GM21447 (cell line): ENCODE measurements around the gene GCH1.
A peak's percentile ranks its signal among the peaks of the same experiment; 100 is the strongest.
"Not testable (repeated sequence)": the region's sequence is repeated elsewhere in the genome, so short reads cannot be mapped to it uniquely, and the experiment has no call there.

Source experiments
- ATAC-seq: cut with Tn5 transposase; IDR thresholded peaks from one replicate; pipeline ENCODE4 v1.9.1; 2021; ENCODE audit not compliant: unreplicated experiment

Gene GCH1

DNA sequence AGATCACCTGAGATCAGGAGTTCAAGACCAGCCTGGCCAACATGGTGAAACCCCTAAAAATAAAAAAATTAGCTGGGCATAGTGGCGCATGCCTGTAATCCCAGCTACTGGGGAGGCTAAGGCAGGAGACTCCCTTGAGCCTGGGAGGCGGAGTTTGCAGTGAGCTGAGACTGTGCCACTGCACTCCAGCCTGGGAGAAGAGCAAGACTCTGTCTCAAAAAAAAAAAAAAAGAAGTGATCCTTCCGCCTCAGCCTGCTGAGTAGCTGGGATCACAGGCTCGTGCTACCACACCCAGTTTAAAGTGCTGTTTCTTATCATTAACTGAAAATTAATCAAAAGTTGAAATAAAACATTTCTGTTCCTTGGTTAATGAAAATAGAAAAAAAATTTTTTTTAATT lies 6.3 kb upstream of the GCH1 start:
- ATAC-seq, result not testable (repeated sequence)

DNA sequence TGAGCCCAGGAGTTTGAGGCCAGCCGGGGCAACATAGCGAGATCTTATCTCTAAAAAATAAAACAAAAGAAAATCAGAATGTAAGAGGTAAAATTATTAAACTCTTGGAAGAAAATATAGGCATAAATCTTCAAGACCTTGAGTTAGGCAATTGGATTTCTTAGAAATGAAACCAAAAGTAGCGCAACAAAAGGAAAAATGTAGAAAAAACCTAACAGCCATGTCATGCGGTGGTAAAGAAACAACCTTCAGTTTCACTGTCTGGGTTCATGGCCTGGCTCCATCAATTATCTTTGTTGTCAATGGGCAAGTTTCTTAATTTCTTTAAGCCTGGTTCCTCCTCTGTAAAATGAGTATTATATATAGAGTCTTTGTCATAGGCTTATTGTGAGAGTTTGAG lies 5.6 kb upstream of the GCH1 start:
- no peak for ATAC-seq

DNA sequence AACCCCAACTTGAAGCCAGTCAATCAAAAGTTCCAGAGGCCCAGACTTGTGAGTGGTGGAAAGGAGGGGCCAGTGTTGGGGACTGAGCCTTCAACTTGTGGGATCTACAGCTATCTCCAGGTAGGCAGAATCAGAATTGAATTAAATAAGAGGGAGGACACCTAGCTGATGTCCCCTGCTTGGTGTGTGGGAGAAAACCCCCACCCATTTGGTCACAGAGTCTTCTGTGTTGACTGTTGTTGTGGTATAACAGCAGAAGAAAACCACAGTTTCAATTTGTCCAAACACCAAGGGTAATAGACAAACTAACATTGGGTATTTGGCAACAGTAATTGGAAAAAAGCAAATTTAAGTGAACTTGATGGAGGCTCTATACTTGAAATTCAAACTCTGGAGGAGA lies 3.4 kb upstream of the GCH1 start:
- no peak for ATAC-seq

DNA sequence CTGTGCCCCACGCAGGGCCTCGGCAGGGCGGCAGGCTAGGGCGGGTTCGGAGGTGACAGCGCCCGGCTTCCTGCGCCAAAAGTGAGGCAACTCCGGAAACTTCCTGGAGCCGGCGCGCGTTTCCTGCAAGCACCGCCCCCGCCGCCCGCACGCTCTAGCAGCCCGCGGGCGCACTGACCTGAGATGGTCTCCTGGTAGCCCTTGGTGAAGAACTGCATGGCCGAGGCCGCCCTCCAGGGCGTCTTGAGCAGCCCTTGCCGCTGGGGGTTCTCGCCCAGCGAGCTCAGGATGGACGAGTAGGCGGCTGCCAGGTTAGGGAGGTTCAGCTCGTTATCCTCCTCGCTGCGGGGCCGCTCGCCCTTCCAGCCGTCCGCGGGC lies 494 bp downstream of the GCH1 start:
- ATAC-seq, result peak; percentile 46

DNA sequence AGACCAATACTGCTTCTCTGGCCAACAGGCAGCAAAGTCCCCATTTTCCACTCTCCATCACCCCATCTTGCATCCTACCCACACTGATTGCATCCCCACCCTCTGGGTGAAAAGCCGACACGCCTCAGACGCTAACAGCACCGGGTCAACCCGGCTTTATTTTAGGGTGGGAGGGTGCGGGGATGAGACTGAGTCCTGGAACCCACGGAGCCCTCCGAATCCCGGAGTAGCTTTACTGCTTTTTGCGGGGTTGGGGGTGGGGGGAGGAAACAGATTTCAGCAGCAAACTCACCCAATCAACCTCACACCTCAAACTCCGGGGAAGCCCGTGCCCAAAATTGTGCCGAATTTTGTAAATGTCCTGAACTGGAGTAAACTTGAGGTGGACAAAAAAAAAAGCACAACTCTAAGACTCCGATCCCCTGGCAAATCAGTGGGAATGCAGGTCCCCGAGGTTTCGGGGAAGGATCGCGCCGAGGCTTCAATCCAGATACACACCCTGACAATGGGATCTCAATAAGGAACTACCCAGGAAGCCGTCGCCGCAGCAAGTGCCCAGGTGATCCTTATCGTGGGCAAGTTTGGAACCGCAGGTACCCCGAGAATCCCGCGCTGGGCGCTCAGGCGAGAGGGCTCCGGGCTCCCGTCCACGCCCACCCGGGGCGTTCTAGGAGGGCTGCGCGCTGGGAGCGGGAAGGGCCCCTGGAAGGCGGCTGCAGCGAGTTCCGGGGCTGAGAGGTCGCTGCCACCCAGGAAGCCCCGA lies 1.1 kb downstream of the GCH1 start:
- ATAC-seq, result peak; percentile 15

DNA sequence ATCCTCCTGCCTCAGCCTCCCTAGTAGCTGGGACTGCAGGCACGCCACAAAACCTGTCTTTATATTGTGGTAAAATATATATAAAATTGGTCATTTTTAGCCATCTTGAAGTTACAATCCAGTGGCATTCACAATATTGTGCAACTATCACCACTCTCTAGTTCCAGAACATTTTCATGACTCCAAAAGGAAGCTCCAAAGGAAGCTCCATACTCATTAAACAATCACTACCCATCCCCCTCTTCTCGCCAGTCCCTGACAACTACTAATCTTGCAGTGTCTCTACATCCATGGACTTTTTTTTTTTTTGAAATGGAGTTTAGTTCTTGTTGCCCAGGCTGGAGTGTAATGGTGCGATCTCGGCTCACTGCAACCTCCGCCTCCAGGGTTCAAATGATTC lies 3.1 kb downstream of the GCH1 start:
- ATAC-seq, result no peak

DNA sequence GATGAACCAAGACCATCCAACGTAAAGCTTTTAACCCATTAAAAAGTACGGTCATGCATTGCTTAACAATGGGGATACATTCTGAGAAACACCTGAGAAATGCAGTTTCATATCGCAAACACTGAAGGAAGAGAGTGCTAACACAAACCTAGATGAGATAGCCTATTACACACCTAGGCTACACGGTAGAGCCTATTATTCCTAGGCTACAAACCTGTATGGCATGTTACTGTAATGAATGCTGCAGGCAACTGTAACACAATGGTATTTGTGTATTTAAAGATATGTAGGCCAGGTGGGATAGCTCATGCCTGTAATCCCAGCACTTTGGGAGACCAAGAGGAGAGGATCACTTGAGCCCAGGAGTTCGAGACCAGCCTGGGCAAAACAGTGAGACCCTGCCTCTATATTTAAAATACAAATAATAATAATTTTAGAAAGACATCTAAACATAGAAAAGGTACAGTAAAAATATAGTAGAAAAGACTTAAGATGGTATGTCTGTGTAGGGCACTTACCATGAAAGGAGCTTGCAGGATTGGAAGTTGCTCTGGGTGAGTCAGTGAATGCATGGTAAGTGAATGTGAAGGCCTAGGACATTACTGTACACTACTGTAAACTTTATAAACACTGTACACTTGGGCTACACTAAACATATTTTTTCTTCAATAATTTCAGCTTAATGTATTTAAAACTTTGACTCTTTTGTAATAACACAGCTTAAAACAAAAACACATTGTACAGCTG lies 4.6 kb downstream of the GCH1 start:
- ATAC-seq, result not testable (repeated sequence)

DNA sequence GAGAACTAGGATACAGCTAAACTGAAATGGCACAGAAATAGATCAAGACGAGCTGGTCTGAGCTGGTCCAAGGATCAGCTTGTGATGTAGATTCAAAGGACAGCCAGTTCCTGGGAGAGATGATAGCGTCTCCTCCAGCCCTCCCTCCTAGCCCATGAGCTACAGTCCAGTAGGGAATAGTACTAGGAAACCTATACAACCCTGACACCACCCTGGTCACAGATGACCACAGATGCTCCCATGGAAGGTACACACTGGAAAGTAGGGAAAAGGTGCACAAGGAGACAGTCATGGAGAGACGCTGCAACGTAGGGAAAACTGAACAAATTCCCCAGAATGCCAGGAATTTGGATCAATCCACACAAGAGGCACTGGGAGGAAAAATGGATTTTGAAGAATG lies 6.9 kb downstream of the GCH1 start:
- ATAC-seq, result no peak

DNA sequence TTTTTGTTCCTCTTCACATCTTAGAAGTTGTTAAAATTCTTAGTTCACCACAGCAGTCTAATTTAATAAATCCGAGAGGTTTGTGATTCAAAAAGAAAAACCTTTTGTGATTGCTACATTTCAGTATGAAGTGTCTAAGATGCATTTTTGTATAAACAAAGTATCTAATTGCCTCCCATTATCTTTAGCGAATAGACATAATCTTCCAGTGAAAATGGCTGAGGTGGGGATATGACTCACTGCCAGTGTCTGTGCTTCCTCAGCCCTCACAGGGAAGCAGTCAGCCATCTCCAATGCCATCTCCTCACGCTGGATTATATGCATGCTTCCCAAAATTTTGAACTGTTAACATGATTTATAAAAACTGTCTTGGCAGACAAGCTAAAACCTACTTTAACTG lies 7.6 kb downstream of the GCH1 start:
- no peak for ATAC-seq

DNA sequence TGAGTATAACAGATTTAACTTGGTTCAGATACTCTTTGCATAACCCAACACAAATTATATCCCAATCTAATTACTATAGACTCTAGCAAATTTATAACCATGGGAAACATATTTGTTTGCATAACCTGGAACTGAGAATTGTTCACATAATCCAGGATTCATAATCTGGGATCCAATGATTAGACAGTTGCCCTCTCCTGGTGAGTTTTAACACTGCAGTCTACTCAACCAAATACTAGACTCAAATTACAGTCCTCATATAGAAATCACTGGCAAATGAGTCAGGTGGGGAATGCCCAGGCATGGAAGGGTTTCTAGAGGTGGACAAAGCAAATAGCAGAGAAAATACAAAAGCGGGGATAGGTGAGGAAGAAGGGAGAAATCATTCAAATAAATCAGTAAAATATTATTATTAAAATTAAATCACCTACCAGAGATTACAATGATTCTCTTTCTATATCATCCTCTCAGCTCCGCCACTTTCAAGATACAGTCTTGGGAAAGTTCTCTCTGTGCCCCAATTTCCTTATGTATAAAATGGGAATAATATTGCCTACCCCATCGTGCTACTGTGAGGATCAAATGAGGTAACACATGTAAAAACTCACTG lies 9.4 kb downstream of the GCH1 start:
- ATAC-seq, result no peak

DNA sequence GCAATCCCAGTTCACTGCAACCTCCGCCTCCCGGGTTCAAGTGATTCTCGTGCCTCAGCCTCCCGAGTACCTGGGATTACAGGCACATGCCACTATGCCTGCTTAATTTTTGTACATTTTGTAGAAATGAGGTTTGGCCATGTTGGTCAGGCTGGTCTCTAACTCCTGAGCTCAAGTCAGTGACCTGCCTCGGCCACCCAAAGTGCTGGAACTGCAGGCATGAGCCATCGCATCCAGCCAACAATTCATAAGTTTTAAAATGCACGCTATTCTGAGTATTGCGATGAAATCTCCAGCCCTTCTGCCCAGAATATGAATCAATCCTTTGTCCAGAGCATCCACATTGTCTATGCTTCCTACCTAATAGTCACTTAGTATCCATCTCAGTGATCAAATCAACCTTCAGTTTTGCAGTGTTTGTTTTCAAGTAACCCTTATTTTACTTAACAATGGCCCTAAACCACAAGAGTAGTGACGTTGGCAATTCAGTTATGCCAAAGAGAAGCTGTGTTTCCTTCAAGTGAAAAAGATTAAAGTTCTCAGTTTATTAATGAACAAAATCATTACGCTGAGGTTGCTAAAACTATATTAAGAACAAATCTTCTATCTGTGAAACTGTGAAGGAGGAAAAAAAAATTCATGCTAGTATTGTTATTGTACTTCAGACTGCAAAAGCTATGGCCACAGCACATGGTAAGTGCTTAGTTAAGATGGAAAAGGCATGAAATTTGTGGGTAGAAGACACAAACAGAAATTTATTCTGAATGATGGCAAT lies 11.0 kb downstream of the GCH1 start:
- ATAC-seq, result no peak

DNA sequence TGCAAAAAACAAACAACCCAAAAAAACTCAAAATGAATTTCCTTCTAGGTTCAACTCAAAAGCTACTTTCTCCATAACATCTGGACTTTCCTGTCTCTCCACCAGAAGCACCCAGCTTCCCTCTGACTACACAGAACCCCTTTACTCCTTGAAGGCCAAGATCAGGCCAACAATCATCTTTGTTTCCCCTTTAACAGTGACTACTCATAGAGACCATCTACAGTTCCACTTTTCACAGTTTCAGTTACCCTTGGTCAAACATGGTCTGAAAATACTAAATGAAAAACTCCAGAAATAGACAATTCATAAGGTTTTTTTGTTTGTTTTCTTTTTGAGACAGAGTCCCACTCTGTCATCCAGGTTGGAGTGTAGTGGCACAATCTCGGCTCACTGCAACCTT lies 11.8 kb downstream of the GCH1 start:
- peak; percentile 77 for ATAC-seq

DNA sequence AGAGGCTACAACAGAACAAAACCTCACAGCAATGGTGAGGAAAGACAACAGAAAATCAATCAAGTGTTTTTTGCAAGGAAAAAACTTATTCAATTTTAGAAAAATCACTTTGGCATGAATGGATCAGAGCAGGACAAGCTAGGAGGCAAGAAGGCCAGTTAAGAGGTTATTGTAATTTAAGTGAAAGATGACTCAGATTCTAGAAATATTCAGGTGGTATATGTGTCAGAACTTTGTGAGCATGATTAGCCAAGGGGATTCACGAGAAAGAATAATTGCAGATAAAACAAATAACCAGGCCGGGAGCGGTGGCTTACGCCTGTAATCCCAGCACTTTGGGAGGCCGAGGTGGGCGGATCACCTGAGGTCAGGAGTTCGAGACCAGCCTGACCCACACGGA lies 12.7 kb downstream of the GCH1 start:
- ATAC-seq, result no peak

DNA sequence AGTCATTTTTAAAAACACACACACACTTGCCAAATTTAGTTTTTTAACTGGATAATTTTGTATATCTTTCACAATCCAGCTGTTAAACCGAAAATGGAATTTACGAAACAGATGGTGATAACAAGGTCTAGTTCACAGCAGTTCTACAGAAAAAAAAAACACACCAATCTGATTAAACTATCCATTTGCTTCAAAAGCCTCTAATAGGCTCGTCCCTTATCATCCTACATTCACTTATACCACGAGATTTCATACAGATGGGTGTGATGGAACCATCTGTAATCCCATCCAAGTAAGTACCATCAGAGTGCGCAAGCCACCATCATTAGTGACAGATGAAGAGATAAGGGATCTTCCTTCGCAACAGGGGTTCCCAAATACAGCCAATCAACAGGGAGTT lies 20.1 kb downstream of the GCH1 start:
- ATAC-seq, result no peak

DNA sequence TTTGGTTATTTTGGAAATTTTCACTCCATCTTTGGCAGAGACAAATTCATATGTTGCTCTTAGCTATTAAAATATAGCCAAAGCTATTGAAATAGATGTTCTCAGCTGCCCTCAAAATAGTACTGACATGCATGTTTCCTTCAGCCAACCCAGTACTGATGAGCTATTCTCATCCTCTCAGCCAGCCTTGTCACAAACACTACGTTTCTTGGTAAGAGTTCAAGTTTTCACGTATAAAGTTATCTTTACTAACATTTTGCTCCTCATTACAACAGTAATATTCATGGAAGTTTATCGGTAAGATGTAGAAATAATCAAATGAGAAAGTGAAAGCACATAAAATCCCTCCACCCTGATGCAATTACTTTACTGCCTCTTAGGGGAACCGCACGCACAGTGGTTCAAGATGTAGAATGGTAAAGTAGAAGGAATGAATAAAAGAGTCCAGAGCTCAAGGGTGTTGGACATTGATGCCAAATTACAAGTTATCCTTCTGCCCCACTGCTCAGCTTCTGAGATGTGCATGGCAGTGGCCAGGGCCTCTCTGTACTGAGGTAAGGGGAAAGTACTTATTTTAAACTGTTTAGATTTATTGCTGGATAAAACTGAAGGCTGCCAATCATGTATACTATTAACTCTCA lies 20.7 kb downstream of the GCH1 start:
- ATAC-seq, result peak; percentile 50

DNA sequence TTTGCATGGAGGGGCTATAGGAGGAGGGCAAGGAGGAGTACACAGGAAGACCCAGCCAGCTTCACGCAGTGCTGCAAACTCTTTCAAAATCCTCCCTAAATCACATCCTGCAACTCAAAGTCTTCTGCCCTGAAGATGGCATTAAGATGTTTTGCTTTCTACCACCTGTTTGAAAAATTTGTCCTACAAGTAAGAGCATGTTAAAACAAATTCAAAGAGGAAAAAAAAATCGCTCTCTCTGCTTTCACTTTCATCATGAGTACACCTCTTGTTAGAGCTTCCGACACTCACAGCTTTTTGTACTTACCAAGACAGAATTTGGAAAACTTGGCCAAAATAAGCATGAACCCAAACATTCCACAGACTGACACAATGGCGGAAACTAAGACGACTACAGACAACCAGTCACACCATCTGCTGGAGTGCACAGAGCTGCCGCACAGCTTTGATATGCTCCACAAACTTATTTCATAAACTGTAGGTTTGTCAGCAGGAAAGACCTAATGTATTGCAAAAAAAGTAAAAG lies 21.3 kb downstream of the GCH1 start:
- peak; percentile 55 for ATAC-seq

DNA sequence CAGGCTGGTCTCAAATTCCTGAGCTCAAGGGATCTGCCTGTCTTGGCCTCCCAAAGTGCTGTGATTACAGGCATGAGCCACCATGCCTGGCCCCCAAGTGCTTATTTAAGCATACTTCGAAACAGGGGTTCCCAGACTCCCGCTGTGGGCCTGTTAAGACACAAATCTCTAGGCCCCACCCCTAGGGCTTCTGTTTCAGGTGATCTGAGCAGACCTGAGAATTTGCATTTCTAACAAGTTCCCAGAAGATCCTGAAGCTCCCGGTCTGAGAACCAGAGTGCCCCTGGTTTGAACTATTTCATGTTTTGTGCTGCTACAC lies 25.0 kb downstream of the GCH1 start:
- ATAC-seq, result no peak

DNA sequence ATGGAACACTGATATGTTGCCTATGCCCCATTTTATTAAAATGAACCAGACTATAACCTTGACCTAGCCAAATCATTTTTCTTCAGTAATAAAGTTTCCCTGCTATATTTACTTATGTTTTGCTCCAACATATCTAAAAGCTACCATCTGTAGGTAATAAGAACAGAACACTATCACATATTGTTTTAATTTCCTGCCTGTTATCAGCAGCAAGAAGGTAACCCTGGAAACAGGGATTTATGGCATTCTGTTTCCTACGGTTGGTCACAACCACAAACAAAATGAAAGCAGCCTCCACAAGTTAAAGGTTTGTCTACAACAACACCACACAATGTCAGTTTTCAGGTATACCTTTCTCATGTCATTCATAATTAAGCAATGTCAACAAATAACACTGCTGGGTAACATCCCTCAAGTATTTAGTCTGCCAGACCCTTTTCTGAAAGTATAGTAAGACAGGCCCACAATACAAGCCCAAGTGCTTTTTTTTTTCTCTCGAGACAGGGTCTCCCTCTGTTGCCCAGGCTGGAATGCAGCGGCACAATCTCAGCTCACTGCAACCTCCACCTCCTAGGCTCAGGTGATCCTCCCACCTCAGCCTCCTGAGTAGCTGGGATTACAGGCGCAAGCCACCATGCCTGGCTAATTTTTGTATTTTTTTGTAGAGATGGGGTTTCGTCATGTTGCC lies 25.5 kb downstream of the GCH1 start:
- no peak for ATAC-seq

DNA sequence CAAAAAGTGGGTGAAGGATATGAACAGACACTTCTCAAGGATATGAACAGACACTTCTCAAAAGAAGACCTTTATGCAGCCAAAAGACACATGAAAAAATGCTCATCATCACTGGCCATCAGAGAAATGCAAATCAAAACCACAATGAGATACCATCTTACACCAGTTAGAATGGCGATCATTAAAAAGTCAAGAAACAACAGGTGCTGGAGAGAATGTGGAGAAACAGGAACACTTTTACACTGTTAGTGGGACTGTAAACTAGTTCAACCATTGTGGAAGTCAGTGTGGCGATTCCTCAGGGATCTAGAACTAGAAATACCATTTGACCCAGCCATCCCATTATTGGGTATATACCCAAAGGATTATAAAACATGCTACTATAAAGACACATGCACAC lies 27.0 kb downstream of the GCH1 start:
- not testable (repeated sequence) for ATAC-seq
